HepG2 (cell line): ENCODE data around the gene ZNF75A. TPM values are rescaled to one million over a fixed set of nuclear protein-coding genes. Genes with fewer than 3 reads are reported as not detected.

Experiments used
- ATAC-seq: fragments of 200-7000 bp; cut with Tn5 transposase; 3 replicates; pipeline ENCODE4 v1.9.1; 2020; ENCODE audit warnings: mild to moderate bottlenecking, moderate library complexity
- BruUV-seq: library from RNA; stranded (reverse); fragments of 400-500 nt; replicated peaks from 2 replicates; lab custom pipeline; 2021; lab: Mats Ljungman, UMichigan
- CTCF ChIA-PET: fragments of 300-600 bp; formaldehyde crosslinking; extraction: SDS; loops from one replicate; lab custom pipeline; 2021; ENCODE audit warnings: low total read pairs, inconsistent platforms, low intra/inter-chr PET ratio; lab: Yijun Ruan, JAX
- POLR2A ChIA-PET: fragments of 350-600 bp; sonication (Branson Sonifier 250); formaldehyde crosslinking; loops from one replicate; lab custom pipeline; 2020; ENCODE audit warnings: antibody characterized with exemption, inconsistent platforms; lab: Yijun Ruan, JAX
- DNase-seq: peaks from one replicate; pipeline ENCODE4 v3.0.0-alpha.2; 2015; ENCODE audit warnings: low spot score
- FAIRE-seq: peaks from 3 replicates; lab custom pipeline; 2011; peaks lifted over from hg19 to GRCh38; lab: Jason Lieb, UNC
- H2AFZ ChIP-seq: one replicate; pipeline ENCODE4 v1.6.1; 2011; ENCODE audit warnings: low read length, inconsistent platforms
- H3K27ac ChIP-seq: fragments of 300-600 bp; 3 replicates; pipeline ENCODE4 v1.8.0; 2011; ENCODE audit warnings: mixed run types, mild to moderate bottlenecking, mixed read lengths, low read length, inconsistent platforms; ENCODE audit not compliant: insufficient read depth; ENCODE audit errors: extremely low read length
- H3K27me3 ChIP-seq, 2 experiments: fragments of 200-600 bp in 1 of 2; 2 replicates in 1 of 2; 3 replicates in 1 of 2; pipeline versions ENCODE4 v1.6.0 to v1.8.0; 2011; ENCODE audit warnings: low read length in 2 of 2, mild to moderate bottlenecking in 2 of 2, moderate library complexity in 2 of 2, inconsistent platforms in 1 of 2; ENCODE audit not compliant: insufficient read depth in 2 of 2, control insufficient read depth in 1 of 2
- H3K36me3 ChIP-seq, 2 experiments: fragments of 200-600 bp in 1 of 2; replicated peaks in 1 of 2; 2 replicates in 1 of 2; 3 replicates in 1 of 2; pipeline versions ENCODE4 v1.5.1 to v1.8.0; 2011; ENCODE audit warnings: low read length in 2 of 2, inconsistent platforms in 1 of 2; ENCODE audit not compliant: insufficient read depth in 2 of 2, control insufficient read depth in 1 of 2
- H3K4me1 ChIP-seq: 2 replicates; pipeline ENCODE4 v1.5.1; 2012; ENCODE audit warnings: low read length, inconsistent platforms; ENCODE audit not compliant: insufficient read depth
- H3K4me2 ChIP-seq: 2 replicates; pipeline ENCODE4 v1.6.0; 2011; ENCODE audit warnings: low read depth, low read length, inconsistent platforms
- H3K4me3 ChIP-seq, 3 experiments: fragments of 200-600 bp in 1 of 3; sonication (generic), shearing (Covaris generic) in 1 of 3; replicated peaks in 1 of 3; 2 replicates each; pipeline ENCODE4 v1.5.1; 2011 to 2016; ENCODE audit warnings: low read length in 3 of 3, inconsistent platforms in 2 of 3, low read depth in 2 of 3, mild to moderate bottlenecking in 2 of 3, control low read depth in 1 of 3, mixed read lengths in 1 of 3; ENCODE audit not compliant: insufficient read depth in 1 of 3
- H3K79me2 ChIP-seq: one replicate; pipeline ENCODE4 v1.6.1; 2011; ENCODE audit warnings: low read length, inconsistent platforms; ENCODE audit not compliant: insufficient read depth
- H3K9ac ChIP-seq: 2 replicates; pipeline ENCODE4 v1.6.0; 2011; ENCODE audit warnings: mild to moderate bottlenecking, low read depth, low read length, inconsistent platforms; ENCODE audit not compliant: insufficient read depth
- H3K9me3 ChIP-seq: 2 replicates; pipeline ENCODE4 v1.5.1; 2012; ENCODE audit warnings: mild to moderate bottlenecking, low read length
- H4K20me1 ChIP-seq: 2 replicates; pipeline ENCODE4 v1.6.0; 2011; ENCODE audit warnings: inconsistent platforms, mild to moderate bottlenecking, low read length, moderate library complexity; ENCODE audit not compliant: insufficient read depth
- FLYWCH1 ChIP-seq: sonication (generic); formaldehyde crosslinking; IDR thresholded peaks from 2 replicates; pipeline ENCODE4 v1.8.1; 2023; ENCODE audit warnings: mild to moderate bottlenecking, missing genetic modification reagents
- KDM1A ChIP-seq: IDR thresholded peaks from 2 replicates; pipeline ENCODE4 v1.6.1; 2016; ENCODE audit warnings: missing compliant biosample characterization
- PCBP1 ChIP-seq: fragments of 200-400 bp; formaldehyde crosslinking; IDR thresholded peaks from 2 replicates; pipeline ENCODE4 v1.6.1; 2017; ENCODE audit warnings: mild to moderate bottlenecking, low read depth, low read length, borderline replicate concordance
- SYNCRIP ChIP-seq: fragments of 200-400 bp; formaldehyde crosslinking; IDR thresholded peaks from 2 replicates; pipeline ENCODE4 v1.6.1; 2018; ENCODE audit warnings: mild to moderate bottlenecking, low read depth, low read length; ENCODE audit not compliant: insufficient read depth
- ZBTB1 ChIP-seq: sonication (generic); formaldehyde crosslinking; IDR thresholded peaks from 2 replicates; pipeline ENCODE4 v1.4.0; 2020; ENCODE audit warnings: missing genetic modification reagents, borderline replicate concordance
- ZNF891 ChIP-seq: sonication (generic); formaldehyde crosslinking; IDR thresholded peaks from 2 replicates; pipeline ENCODE4 v1.5.0; 2020; ENCODE audit warnings: mild to moderate bottlenecking, missing genetic modification reagents
- ZXDC ChIP-seq: sonication (generic); formaldehyde crosslinking; IDR thresholded peaks from 2 replicates; pipeline ENCODE4 v1.5.0; 2020; ENCODE audit warnings: mild to moderate bottlenecking, missing genetic modification reagents
- in situ Hi-C: cut with HindIII; loops from 2 replicates; pipeline ENCODE4 v1.10.0; 2017; ENCODE audit warnings: low pct_unique_long_range_greater_than_20kb; ENCODE audit not compliant: extremely low pct_ligation_motif_present
- intact Hi-C: fragments of 100-400 bp; cut with micrococcal nuclease; formaldehyde crosslinking; loops from one replicate; pipeline ENCODE4 v1.10.0; 2022; ENCODE audit not compliant: unreplicated experiment
- polyA plus RNA-seq, 8 experiments: library from polyadenylated mRNA; depleted of rRNA in 3 of 8; stranded (reverse) in 7 of 8; unstranded in 1 of 8; fragments of >200 nt; fragmentation: Illumina TruSeq in 4 of 8; extraction: Trizol in 4 of 8; gene quantifications; 2 replicates each; pipeline versions ENCODE4 v1.2.1 to v1.2.3, GENCODE V29; 2011 to 2016; ENCODE audit warnings: low read depth in 4 of 8, missing spikeins in 1 of 8, mixed read lengths in 1 of 8; ENCODE audit not compliant: insufficient read depth in 1 of 8
- total RNA-seq, 5 experiments: library from RNA; depleted of rRNA; stranded (reverse); fragments of >200 nt; fragmentation: Illumina TruSeq; extraction: Trizol; gene quantifications; 2 replicates each; pipeline ENCODE4 v1.2.3, GENCODE V29; 2016; ENCODE audit warnings: low read depth in 1 of 5

ZNF75A gene
- total and polyA plus RNA-seq, 2 of the 13 experiments (the other 11 are each of a cell fraction or from before 2014, with no cell fraction given): 1.4 to 2.1 TPM

- H3K9me3 ChIP-seq: no peaks in the 10 kb centered on the region
- peaks cover 0 to 13% of the 10 kb centered on the region in 2 experiments; a peak in 2 of 5 replicates for H3K27me3 ChIP-seq
- H4K20me1 ChIP-seq: no peaks in the 10 kb centered on the region
- TF ChIP-seq FLYWCH1 (CRISPR knock-in tag) (no peak), ZXDC (no peak), SYNCRIP (no peak), PCBP1 (no peak), ZNF891 (CRISPR knock-in tag) (no peak), ZBTB1 (CRISPR knock-in tag) (no peak), KDM1A (no peak)
- in situ Hi-C loops (no loop called here), intact Hi-C loops (no loop called here)
- no TSS peak for BruUV-seq
- DNase-seq (no peak), FAIRE-seq (no peak), ATAC-seq (no peak)
- POLR2A ChIA-PET: no interaction called here
- no peak overlapping the region for H3K4me3 ChIP-seq
- no peaks in the 10 kb centered on the region for H3K36me3 ChIP-seq
- CTCF ChIA-PET: no interaction called here
- no peak overlapping the region for H3K9ac ChIP-seq
- H3K4me1 ChIP-seq: peaks cover 20% of the 10 kb centered on the region
- no peak overlapping the region for H3K27ac ChIP-seq
- H3K79me2 ChIP-seq: peaks cover 6% of the 10 kb centered on the region
- H3K4me2 ChIP-seq: no peak overlapping the region
- H2AFZ ChIP-seq: no peak overlapping the region
Observed at GRCh38 chr16:3362931-3363330, 57.6 kb downstream of the ZNF75A start.
